D341Med (cell line): ENCODE measurements around the gene PDE6G.

ENCODE experiments used
- DNase-seq: peaks from one replicate; pipeline ENCODE4 v3.0.0; 2012; ENCODE audit warnings: low spot score

The PDE6G gene

GRCh38 chr17:81656118-81656743 is at the start of gene PDE6G:
Gene PDE6G, minus strand, starts transcription at chr17:81656542. Its CDS starts 3,237 bp downstream, at chr17:81653305.
- peak; percentile 51 for DNase-seq

- DNase-seq: no peak
These were observed 49.3 kb upstream of the PDE6G start for GRCh38 chr17:81705518-81706231.

- no peak for DNase-seq
These were observed 47.7 kb upstream of the PDE6G start for GRCh38 chr17:81703747-81704654.

- peak; percentile 99 for DNase-seq
These were observed 46.8 kb upstream of the PDE6G start, which contains the start of gene MRPL12 for GRCh38 chr17:81702934-81703746. Gene MRPL12, plus strand, starts transcription at chr17:81703367. Its CDS starts 135 bp downstream, at chr17:81703502.

GRCh38 chr17:81701288-81702071 is 45.1 kb upstream of the PDE6G start:
- no peak for DNase-seq

- DNase-seq: no peak
These were observed 44.3 kb upstream of the PDE6G start for GRCh38 chr17:81700353-81701287.

- DNase-seq: no peak
These were observed 41.1 kb upstream of the PDE6G start for GRCh38 chr17:81697261-81698044.

GRCh38 chr17:81696218-81696941 is 40.0 kb upstream of the PDE6G start:
- DNase-seq: no peak

GRCh38 chr17:81695801-81696200 is 39.5 kb upstream of the PDE6G start:
- no peak for DNase-seq

GRCh38 chr17:81695211-81695610 is 38.9 kb upstream of the PDE6G start:
- no peak for DNase-seq

GRCh38 chr17:81694810-81695209 is 38.5 kb upstream of the PDE6G start:
- DNase-seq: no peak

- peak; percentile 75 for DNase-seq
These were observed 37.3 kb upstream of the PDE6G start for GRCh38 chr17:81693509-81694210.

- no peak for DNase-seq
These were observed 35.3 kb upstream of the PDE6G start for GRCh38 chr17:81691608-81692007.

GRCh38 chr17:81691196-81691595 is 34.9 kb upstream of the PDE6G start:
- DNase-seq: no peak

GRCh38 chr17:81690549-81690948 is 34.2 kb upstream of the PDE6G start:
- no peak for DNase-seq

- DNase-seq: no peak
These were observed 33.7 kb upstream of the PDE6G start for GRCh38 chr17:81690066-81690465.

GRCh38 chr17:81688616-81689015 is 32.3 kb upstream of the PDE6G start:
- no peak for DNase-seq
